Measurements from ENCODE around the gene TMEM131. TPM values are rescaled to one million over a fixed set of nuclear protein-coding genes. Genes with fewer than 3 reads are reported as not detected.
"Not testable (repeated sequence)": the region's sequence is repeated elsewhere in the genome, so short reads cannot be mapped to it uniquely, and the experiment has no call there.

Gene TMEM131
- total RNA-seq, 1 donor from 2014 or later, result 52.9 TPM

DNA sequence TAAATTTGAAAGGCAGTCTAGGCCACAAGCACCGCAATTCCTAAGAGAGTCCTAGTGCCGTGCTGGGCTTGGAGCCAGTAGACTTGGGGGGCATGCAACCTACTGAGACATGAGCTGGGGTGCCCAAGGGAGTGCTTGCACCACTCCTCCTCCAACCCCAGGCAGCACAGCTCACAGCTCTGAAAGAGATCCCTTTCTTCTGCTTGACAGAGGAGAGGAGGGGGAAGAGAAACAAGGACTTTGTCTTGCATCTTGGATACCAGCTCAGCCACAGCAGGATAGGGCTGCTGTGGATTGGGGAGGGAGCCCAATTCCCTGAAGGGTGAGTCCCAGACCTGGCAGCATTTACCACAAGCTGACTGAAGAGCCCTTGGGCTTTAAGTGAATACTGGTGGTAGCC is 134.6 kb downstream of the TMEM131 start:
- Mint-ChIP-seq H3K9me3 (peaks cover 39% of the 10 kb centered on the region), H3K4me3 (no peak overlapping the region), H3K27ac (no peak overlapping the region), H3K36me3 (peaks cover 48% of the 10 kb centered on the region), H3K27me3 (ENCODE audit: low read depth) (no peaks in the 10 kb centered on the region), H3K4me1 (peaks cover 2% of the 10 kb centered on the region)
- DNase-seq (ENCODE audit: low spot score in 2 of 2, unreplicated experiment in 2 of 2), result no peak
- TF ChIP-seq, protein P1, sequence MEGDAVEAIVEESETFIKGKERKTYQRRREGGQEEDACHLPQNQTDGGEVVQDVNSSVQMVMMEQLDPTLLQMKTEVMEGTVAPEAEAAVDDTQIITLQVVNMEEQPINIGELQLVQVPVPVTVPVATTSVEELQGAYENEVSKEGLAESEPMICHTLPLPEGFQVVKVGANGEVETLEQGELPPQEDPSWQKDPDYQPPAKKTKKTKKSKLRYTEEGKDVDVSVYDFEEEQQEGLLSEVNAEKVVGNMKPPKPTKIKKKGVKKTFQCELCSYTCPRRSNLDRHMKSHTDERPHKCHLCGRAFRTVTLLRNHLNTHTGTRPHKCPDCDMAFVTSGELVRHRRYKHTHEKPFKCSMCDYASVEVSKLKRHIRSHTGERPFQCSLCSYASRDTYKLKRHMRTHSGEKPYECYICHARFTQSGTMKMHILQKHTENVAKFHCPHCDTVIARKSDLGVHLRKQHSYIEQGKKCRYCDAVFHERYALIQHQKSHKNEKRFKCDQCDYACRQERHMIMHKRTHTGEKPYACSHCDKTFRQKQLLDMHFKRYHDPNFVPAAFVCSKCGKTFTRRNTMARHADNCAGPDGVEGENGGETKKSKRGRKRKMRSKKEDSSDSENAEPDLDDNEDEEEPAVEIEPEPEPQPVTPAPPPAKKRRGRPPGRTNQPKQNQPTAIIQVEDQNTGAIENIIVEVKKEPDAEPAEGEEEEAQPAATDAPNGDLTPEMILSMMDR (IDR thresholded peaks at IDR 0.05; ENCODE audit: unreplicated experiment), result no peak

DNA sequence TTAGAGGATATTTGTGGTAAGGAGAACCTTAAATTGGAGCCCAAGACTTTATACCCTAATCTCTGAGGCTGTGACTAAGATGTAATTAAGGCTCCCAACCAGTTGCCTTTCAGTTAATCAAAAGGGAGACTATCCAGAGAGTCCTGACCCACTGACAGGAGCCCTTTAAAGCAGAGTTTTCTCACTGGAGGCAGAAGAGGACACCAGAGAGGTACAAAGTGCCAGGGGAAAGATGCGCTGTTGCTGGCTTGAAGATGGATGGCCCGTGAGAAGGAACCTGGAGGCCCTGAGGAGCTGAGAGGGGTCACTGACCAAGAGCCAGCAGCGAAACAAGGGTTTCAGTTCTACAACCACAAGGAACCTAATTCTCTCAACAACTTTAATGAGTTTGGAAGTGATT is 137.3 kb downstream of the TMEM131 start:
- Mint-ChIP-seq H3K4me1 (peaks cover 2% of the 10 kb centered on the region), H3K36me3 (peaks cover 38% of the 10 kb centered on the region), H3K27me3 (ENCODE audit: low read depth) (no peaks in the 10 kb centered on the region), H3K4me3 (no peak overlapping the region), H3K27ac (no peak overlapping the region), H3K9me3 (peaks cover 19% of the 10 kb centered on the region)
- no peak for DNase-seq (ENCODE audit: low spot score in 2 of 2, unreplicated experiment in 2 of 2)
- TF ChIP-seq, protein P1 (IDR thresholded peaks at IDR 0.05; ENCODE audit: unreplicated experiment), result no peak

DNA sequence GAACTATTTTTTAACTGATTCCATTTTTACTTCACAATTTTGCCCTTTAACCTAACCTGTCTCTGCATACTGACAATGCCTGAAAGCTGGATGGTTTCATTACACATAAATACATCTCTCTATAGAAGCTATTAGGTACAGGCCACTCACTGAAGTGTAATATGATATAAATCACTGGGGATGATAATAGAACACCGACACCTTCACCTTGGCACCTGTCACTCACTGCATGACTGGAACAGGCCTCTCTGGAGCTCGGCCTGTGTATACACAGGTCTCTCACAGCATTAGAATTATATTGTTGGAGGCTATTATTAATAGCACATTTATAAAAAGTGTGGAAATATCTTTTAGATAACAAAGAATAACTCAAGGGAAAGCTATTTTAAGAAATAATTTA is 138.2 kb downstream of the TMEM131 start:
- Mint-ChIP-seq H3K9me3 (peaks cover 10% of the 10 kb centered on the region), H3K27me3 (ENCODE audit: low read depth) (no peaks in the 10 kb centered on the region), H3K4me3 (no peak overlapping the region), H3K4me1 (peaks cover 2% of the 10 kb centered on the region), H3K27ac (no peak overlapping the region), H3K36me3 (peaks cover 32% of the 10 kb centered on the region)
- TF ChIP-seq, protein P1 (IDR thresholded peaks at IDR 0.05; ENCODE audit: unreplicated experiment), result no peak
- DNase-seq (ENCODE audit: low spot score in 2 of 2, unreplicated experiment in 2 of 2), result no peak

DNA sequence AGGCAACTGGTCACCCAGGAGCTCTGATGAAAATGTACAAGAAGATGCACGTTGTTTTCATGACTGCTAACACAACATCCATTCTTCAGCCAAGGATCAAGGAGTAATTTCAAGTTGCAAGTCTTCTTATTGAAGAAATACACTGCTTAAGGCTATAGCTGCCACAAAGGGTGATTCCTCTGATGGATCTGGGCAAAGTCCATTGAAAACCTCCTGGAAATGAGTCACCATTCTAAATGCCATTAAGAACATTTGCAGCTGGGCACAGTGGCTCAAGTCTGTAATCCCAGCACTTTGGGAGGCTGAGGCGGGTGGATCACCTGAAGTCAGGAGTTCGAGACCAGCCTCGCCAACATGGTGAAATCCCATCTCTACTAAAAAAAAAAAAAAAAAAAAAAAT is 142.7 kb downstream of the TMEM131 start:
- H3K9me3 Mint-ChIP-seq; H3K4me3 Mint-ChIP-seq; H3K27ac Mint-ChIP-seq; H3K4me1 Mint-ChIP-seq; DNase-seq (ENCODE audit: low spot score in 2 of 2, unreplicated experiment in 2 of 2); H3K27me3 Mint-ChIP-seq (ENCODE audit: low read depth): not testable (repeated sequence)
- H3K36me3 Mint-ChIP-seq, result peaks cover 12% of the 10 kb centered on the region

DNA sequence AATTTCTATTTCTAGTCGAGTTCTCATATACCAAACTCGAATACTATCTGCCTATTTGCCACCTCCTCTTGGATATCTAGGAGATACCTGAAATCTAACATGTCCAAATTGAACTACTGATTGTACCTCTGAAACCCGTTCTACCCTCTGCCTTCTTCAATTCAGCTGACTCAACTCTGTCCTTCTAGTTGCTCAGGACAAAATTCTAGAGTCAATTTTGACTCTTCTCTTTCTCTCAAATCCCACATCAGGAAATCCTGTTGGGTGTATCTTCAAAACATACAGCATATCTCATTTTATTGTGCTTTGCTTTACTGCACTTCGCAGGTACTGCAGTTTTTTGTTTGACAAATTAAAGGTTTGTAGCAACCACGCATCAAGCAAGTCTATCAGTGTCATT is 144.6 kb downstream of the TMEM131 start:
- Mint-ChIP-seq H3K4me3 (no peak overlapping the region), H3K27ac (no peak overlapping the region), H3K4me1 (peaks cover 4% of the 10 kb centered on the region), H3K36me3 (peaks cover 15% of the 10 kb centered on the region), H3K9me3 (no peaks in the 10 kb centered on the region), H3K27me3 (ENCODE audit: low read depth) (no peaks in the 10 kb centered on the region)
- TF ChIP-seq, protein P1 (IDR thresholded peaks at IDR 0.05; ENCODE audit: unreplicated experiment), result no peak
- no peak for DNase-seq (ENCODE audit: low spot score in 2 of 2, unreplicated experiment in 2 of 2)

DNA sequence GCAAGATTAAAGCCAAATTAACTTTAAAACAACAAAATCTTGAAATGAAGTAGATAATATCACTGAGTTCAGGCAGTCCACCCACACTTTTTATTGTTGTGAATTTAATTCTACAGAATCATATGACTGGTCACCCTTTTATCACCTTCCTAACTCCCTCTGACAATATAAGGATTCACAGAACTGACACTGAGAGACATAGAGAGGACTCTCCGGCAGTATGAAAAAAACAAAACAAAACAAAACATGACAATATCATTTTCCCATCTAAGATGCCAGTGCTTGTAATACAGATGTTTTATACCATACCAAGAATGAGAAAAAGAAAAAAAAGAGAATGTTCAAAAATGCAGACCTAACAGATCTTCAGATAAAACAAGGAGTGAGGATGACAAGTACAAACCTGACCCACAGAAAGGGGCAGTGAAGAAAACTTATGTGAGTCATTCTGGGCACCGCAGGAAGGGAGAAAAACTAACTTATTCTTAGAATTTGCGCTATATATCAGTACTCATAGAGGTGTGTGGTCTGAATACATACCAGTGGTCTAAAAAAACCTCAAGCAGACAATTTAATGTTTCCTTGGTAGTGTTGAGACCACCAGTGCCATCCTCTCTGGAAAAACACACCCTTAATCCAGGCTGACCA is 145.7 kb downstream of the TMEM131 start:
- peaks cover 16% of the 10 kb centered on the region for H3K36me3 Mint-ChIP-seq
- H3K4me3 Mint-ChIP-seq, result no peak overlapping the region
- peaks cover 4% of the 10 kb centered on the region for H3K9me3 Mint-ChIP-seq
- DNase-seq (ENCODE audit: low spot score in 2 of 2, unreplicated experiment in 2 of 2), result no peak
- no peak overlapping the region for H3K27ac Mint-ChIP-seq
- TF ChIP-seq, protein P1 (IDR thresholded peaks at IDR 0.05; ENCODE audit: unreplicated experiment), result no peak
- peaks cover 4% of the 10 kb centered on the region for H3K4me1 Mint-ChIP-seq
- no peaks in the 10 kb centered on the region for H3K27me3 Mint-ChIP-seq (ENCODE audit: low read depth)

Data from mesothelial cell of epicardium (in vitro differentiated cells).